Measurements from ENCODE around the gene KDM3B. TPM values are rescaled to one million over a fixed set of nuclear protein-coding genes. Genes with fewer than 3 reads are reported as not detected.

Gene KDM3B
- total RNA-seq, 1 donor from 2014 or later, result 96.1 TPM

DNA sequence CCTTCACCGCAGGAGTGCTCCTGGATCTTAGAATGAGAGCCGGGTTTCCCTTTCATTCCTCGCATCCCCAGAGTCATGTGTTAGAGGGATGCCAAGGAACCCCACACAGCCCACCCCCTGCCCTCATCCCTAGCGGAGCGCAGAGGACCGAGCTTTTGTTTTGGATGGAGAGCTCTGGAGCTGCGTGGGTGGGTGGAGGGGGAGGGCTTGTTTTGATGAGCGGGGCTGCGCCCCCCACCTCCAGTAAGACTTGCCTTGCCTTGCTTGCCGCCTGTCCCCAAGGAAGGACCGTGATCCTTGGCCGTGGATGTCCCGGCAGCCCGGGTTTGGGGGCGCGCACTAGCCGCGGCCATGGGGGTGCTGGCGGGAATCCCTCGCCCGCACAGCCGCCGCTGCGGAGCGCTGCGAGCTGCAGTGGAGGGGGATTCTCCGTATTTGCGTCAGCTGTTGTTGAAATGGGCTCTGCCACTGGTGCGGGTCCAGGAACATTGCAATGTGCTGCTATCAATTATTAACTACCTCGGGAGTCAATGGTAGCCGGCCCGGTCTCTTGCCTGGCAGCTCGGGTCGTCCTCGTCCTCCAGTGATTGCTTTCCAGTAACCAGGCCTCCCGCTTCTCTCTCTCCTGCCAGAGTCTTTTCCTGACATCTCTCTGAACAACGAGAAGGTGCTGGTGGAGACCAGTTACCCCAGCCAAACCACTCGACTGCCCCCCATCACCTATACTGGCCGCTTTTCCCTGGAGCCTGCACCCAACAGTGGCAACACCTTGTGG is 113.8 kb downstream of the KDM3B start:
- Mint-ChIP-seq H3K27me3 (ENCODE audit: low read depth) (peaks cover 26% of the 10 kb centered on the region), H3K27ac (peak overlapping the region; percentile 80), H3K4me3 (peak overlapping the region; percentile 79), H3K4me1 (peaks cover 20% of the 10 kb centered on the region), H3K9me3 (no peaks in the 10 kb centered on the region), H3K36me3 (peaks cover 22% of the 10 kb centered on the region)
- TF ChIP-seq, protein P1, sequence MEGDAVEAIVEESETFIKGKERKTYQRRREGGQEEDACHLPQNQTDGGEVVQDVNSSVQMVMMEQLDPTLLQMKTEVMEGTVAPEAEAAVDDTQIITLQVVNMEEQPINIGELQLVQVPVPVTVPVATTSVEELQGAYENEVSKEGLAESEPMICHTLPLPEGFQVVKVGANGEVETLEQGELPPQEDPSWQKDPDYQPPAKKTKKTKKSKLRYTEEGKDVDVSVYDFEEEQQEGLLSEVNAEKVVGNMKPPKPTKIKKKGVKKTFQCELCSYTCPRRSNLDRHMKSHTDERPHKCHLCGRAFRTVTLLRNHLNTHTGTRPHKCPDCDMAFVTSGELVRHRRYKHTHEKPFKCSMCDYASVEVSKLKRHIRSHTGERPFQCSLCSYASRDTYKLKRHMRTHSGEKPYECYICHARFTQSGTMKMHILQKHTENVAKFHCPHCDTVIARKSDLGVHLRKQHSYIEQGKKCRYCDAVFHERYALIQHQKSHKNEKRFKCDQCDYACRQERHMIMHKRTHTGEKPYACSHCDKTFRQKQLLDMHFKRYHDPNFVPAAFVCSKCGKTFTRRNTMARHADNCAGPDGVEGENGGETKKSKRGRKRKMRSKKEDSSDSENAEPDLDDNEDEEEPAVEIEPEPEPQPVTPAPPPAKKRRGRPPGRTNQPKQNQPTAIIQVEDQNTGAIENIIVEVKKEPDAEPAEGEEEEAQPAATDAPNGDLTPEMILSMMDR (IDR thresholded peaks at IDR 0.05; ENCODE audit: unreplicated experiment), result no peak
- no peak for DNase-seq (ENCODE audit: low spot score in 2 of 2, unreplicated experiment in 2 of 2)

DNA sequence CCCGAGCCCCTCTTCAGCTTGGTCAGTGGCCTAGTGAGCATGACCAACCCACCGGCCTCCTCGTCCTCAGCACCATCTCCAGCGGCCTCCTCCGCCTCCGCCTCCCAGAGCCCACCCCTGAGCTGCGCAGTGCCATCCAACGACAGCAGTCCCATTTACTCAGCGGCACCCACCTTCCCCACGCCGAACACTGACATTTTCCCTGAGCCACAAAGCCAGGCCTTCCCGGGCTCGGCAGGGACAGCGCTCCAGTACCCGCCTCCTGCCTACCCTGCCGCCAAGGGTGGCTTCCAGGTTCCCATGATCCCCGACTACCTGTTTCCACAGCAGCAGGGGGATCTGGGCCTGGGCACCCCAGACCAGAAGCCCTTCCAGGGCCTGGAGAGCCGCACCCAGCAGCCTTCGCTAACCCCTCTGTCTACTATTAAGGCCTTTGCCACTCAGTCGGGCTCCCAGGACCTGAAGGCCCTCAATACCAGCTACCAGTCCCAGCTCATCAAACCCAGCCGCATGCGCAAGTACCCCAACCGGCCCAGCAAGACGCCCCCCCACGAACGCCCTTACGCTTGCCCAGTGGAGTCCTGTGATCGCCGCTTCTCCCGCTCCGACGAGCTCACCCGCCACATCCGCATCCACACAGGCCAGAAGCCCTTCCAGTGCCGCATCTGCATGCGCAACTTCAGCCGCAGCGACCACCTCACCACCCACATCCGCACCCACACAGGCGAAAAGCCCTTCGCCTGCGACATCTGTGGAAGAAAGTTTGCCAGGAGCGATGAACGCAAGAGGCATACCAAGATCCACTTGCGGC is 114.6 kb downstream of the KDM3B start:
- peak overlapping the region; percentile 79 for H3K4me3 Mint-ChIP-seq
- H3K27ac Mint-ChIP-seq, result peak overlapping the region; percentile 80
- peaks cover 22% of the 10 kb centered on the region for H3K4me1 Mint-ChIP-seq
- H3K27me3 Mint-ChIP-seq (ENCODE audit: low read depth), result peaks cover 26% of the 10 kb centered on the region
- no peak for DNase-seq (ENCODE audit: low spot score in 2 of 2, unreplicated experiment in 2 of 2)
- peaks cover 22% of the 10 kb centered on the region for H3K36me3 Mint-ChIP-seq
- TF ChIP-seq, protein P1 (IDR thresholded peaks at IDR 0.05; ENCODE audit: unreplicated experiment), result no peak
- H3K9me3 Mint-ChIP-seq, result no peaks in the 10 kb centered on the region

DNA sequence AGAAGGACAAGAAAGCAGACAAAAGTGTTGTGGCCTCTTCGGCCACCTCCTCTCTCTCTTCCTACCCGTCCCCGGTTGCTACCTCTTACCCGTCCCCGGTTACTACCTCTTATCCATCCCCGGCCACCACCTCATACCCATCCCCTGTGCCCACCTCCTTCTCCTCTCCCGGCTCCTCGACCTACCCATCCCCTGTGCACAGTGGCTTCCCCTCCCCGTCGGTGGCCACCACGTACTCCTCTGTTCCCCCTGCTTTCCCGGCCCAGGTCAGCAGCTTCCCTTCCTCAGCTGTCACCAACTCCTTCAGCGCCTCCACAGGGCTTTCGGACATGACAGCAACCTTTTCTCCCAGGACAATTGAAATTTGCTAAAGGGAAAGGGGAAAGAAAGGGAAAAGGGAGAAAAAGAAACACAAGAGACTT is 115.2 kb downstream of the KDM3B start:
- TF ChIP-seq, protein P1 (IDR thresholded peaks at IDR 0.05; ENCODE audit: unreplicated experiment), result no peak
- peaks cover 26% of the 10 kb centered on the region for H3K27me3 Mint-ChIP-seq (ENCODE audit: low read depth)
- H3K4me3 Mint-ChIP-seq, result peak overlapping the region; percentile 79
- H3K27ac Mint-ChIP-seq, result peak overlapping the region; percentile 80
- peaks cover 22% of the 10 kb centered on the region for H3K36me3 Mint-ChIP-seq
- no peak for DNase-seq (ENCODE audit: low spot score in 2 of 2, unreplicated experiment in 2 of 2)
- peaks cover 27% of the 10 kb centered on the region for H3K4me1 Mint-ChIP-seq
- H3K9me3 Mint-ChIP-seq, result no peaks in the 10 kb centered on the region

DNA sequence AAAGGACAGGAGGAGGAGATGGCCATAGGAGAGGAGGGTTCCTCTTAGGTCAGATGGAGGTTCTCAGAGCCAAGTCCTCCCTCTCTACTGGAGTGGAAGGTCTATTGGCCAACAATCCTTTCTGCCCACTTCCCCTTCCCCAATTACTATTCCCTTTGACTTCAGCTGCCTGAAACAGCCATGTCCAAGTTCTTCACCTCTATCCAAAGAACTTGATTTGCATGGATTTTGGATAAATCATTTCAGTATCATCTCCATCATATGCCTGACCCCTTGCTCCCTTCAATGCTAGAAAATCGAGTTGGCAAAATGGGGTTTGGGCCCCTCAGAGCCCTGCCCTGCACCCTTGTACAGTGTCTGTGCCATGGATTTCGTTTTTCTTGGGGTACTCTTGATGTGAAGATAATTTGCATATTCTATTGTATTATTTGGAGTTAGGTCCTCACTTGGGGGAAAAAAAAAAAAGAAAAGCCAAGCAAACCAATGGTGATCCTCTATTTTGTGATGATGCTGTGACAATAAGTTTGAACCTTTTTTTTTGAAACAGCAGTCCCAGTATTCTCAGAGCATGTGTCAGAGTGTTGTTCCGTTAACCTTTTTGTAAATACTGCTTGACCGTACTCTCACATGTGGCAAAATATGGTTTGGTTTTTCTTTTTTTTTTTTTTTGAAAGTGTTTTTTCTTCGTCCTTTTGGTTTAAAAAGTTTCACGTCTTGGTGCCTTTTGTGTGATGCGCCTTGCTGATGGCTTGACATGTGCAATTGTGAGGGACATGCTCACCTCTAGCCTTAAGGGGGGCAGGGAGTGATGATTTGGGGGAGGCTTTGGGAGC is 115.9 kb downstream of the KDM3B start:
- Mint-ChIP-seq H3K27ac (peak overlapping the region; percentile 80), H3K4me3 (peak overlapping the region; percentile 79), H3K4me1 (peaks cover 27% of the 10 kb centered on the region), H3K36me3 (peaks cover 22% of the 10 kb centered on the region), H3K27me3 (ENCODE audit: low read depth) (peaks cover 26% of the 10 kb centered on the region), H3K9me3 (no peaks in the 10 kb centered on the region)
- TF ChIP-seq, protein P1 (IDR thresholded peaks at IDR 0.05; ENCODE audit: unreplicated experiment), result no peak
- DNase-seq (ENCODE audit: low spot score in 2 of 2, unreplicated experiment in 2 of 2), result no peak

DNA sequence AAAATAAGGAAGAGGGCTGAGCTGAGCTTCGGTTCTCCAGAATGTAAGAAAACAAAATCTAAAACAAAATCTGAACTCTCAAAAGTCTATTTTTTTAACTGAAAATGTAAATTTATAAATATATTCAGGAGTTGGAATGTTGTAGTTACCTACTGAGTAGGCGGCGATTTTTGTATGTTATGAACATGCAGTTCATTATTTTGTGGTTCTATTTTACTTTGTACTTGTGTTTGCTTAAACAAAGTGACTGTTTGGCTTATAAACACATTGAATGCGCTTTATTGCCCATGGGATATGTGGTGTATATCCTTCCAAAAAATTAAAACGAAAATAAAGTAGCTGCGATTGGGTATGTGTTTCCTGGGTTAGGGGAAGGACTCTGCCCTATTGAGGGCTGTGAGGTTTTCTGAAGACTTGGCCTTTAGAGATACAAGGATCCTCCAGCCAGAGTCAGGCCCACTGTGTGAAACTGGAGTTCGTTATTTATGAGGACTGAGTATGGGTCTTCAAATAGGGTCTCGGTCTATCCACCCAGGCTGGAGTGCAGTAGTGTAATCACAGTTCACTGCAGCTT is 116.6 kb downstream of the KDM3B start:
- Mint-ChIP-seq H3K27me3 (ENCODE audit: low read depth) (peaks cover 26% of the 10 kb centered on the region), H3K27ac (peak overlapping the region; percentile 80), H3K4me1 (peaks cover 24% of the 10 kb centered on the region), H3K4me3 (peak overlapping the region; percentile 79), H3K36me3 (peaks cover 22% of the 10 kb centered on the region), H3K9me3 (no peaks in the 10 kb centered on the region)
- TF ChIP-seq, protein P1 (IDR thresholded peaks at IDR 0.05; ENCODE audit: unreplicated experiment), result no peak
- no peak for DNase-seq (ENCODE audit: low spot score in 2 of 2, unreplicated experiment in 2 of 2)
